Lower lobe of right lung (tissue), 2 donors: ENCODE measurements around the gene ANKS3. TPM values are rescaled to one million over a fixed set of nuclear protein-coding genes. Genes with fewer than 3 reads are reported as not detected.

ENCODE experiments used
- ATAC-seq, 2 donors: fragments of 200-7000 bp; cut with Tn5 transposase; one replicate each; pipeline ENCODE4 v1.9.1; 2020 to 2022; ENCODE audit warnings: mild to moderate bottlenecking in 2 of 2, moderate library complexity in 2 of 2
- DNase-seq: peaks from one replicate; pipeline ENCODE4 v3.0.0-alpha.2; 2020
- H3K27ac ChIP-seq: fragments of 200-600 bp; one replicate; pipeline ENCODE4 v1.8.0; 2022
- H3K27me3 ChIP-seq: fragments of 200-600 bp; one replicate; pipeline ENCODE4 v1.8.0; 2022; ENCODE audit warnings: low read depth
- H3K36me3 ChIP-seq: fragments of 200-600 bp; one replicate; pipeline ENCODE4 v1.8.0; 2022; ENCODE audit warnings: mild to moderate bottlenecking
- H3K4me1 ChIP-seq: fragments of 200-600 bp; one replicate; pipeline ENCODE4 v1.8.0; 2022
- H3K4me3 ChIP-seq: fragments of 200-600 bp; one replicate; pipeline ENCODE4 v1.8.0; 2022; ENCODE audit warnings: mild to moderate bottlenecking
- H3K9me3 ChIP-seq: fragments of 200-600 bp; one replicate; pipeline ENCODE4 v1.8.0; 2022
- CTCF ChIP-seq: fragments of 200-600 bp; IDR thresholded peaks from one replicate; pipeline ENCODE4 v1.8.0; 2022; ENCODE audit warnings: antibody characterized with exemption, mild to moderate bottlenecking
- intact Hi-C: fragments of 100-400 bp; cut with DNase I; formaldehyde crosslinking; loops from one replicate; pipeline ENCODE4 v1.11.0; 2022
- total RNA-seq: library from RNA; stranded (reverse); fragmentation: NEBNext Ultra II Directional; extraction: Animal tissue kit (Norgen Biotek cat#: 25700); gene quantifications from one replicate; pipeline ENCODE4 v1.2.1, GENCODE V29; 2021
- donor health status: DM: no; HTN: yes; CAD: no; lungs with severe emphysema.

The ANKS3 gene
- total RNA-seq, 1 donor from 2014 or later: 20.6 TPM

- H3K4me1 ChIP-seq: peaks cover 21% of the 10 kb centered on the region
- intact Hi-C loops: no loop called here
- H3K4me3 ChIP-seq: no peak overlapping the region
- no peak for DNase-seq
- H3K9me3 ChIP-seq: no peaks in the 10 kb centered on the region
- H3K27ac ChIP-seq: no peak overlapping the region
- H3K27me3 ChIP-seq: no peaks in the 10 kb centered on the region
- ATAC-seq: no peak
- peaks cover 92% of the 10 kb centered on the region for H3K36me3 ChIP-seq
- no peak for TF ChIP-seq CTCF
These were observed 48.1 kb downstream of the ANKS3 start for GRCh38 chr16:4685776-4686496.

GRCh38 chr16:4685292-4685691 lies 48.8 kb downstream of the ANKS3 start:
- intact Hi-C loops: no loop called here
- H3K27me3 ChIP-seq: no peaks in the 10 kb centered on the region
- no peak overlapping the region for H3K27ac ChIP-seq
- no peak for ATAC-seq
- no peaks in the 10 kb centered on the region for H3K9me3 ChIP-seq
- peaks cover 95% of the 10 kb centered on the region for H3K36me3 ChIP-seq
- DNase-seq: no peak
- TF ChIP-seq CTCF: no peak
- no peak overlapping the region for H3K4me3 ChIP-seq
- H3K4me1 ChIP-seq: peaks cover 24% of the 10 kb centered on the region

- no peak overlapping the region for H3K4me3 ChIP-seq
- TF ChIP-seq CTCF: no peak
- H3K27ac ChIP-seq: no peak overlapping the region
- intact Hi-C loops: no loop called here
- DNase-seq: no peak
- no peak for ATAC-seq
- peaks cover 24% of the 10 kb centered on the region for H3K4me1 ChIP-seq
- H3K9me3 ChIP-seq: no peaks in the 10 kb centered on the region
- peaks cover 95% of the 10 kb centered on the region for H3K36me3 ChIP-seq
- no peaks in the 10 kb centered on the region for H3K27me3 ChIP-seq
These were observed 49.3 kb downstream of the ANKS3 start for GRCh38 chr16:4684763-4685162.

GRCh38 chr16:4684058-4684715 lies 49.9 kb downstream of the ANKS3 start:
- no peak overlapping the region for H3K4me3 ChIP-seq
- no peaks in the 10 kb centered on the region for H3K9me3 ChIP-seq
- no peak for DNase-seq
- peaks cover 92% of the 10 kb centered on the region for H3K36me3 ChIP-seq
- TF ChIP-seq CTCF: no peak
- no peaks in the 10 kb centered on the region for H3K27me3 ChIP-seq
- no peak for ATAC-seq
- intact Hi-C loops: no loop called here
- H3K27ac ChIP-seq: no peak overlapping the region
- peaks cover 30% of the 10 kb centered on the region for H3K4me1 ChIP-seq

GRCh38 chr16:4683255-4684057 lies 50.6 kb downstream of the ANKS3 start:
- H3K36me3 ChIP-seq: peaks cover 86% of the 10 kb centered on the region
- no peak for DNase-seq
- TF ChIP-seq CTCF: no peak

More at GRCh38 chr16:4683255-4684057, 50.6 kb downstream of the ANKS3 start:
- intact Hi-C loops: no loop called here
- Histone ChIP-seq H3K27ac (peak overlapping the region; percentile 11), H3K9me3 (no peaks in the 10 kb centered on the region), H3K4me3 (no peak overlapping the region), H3K27me3 (no peaks in the 10 kb centered on the region), H3K4me1 (peaks cover 34% of the 10 kb centered on the region)
- ATAC-seq: no peak
